Measurements from ENCODE around the gene KBTBD13.
"Not testable (repeated sequence)": the region's sequence is repeated elsewhere in the genome, so short reads cannot be mapped to it uniquely, and the experiment has no call there.

Gene KBTBD13

GRCh38 chr15:65089206-65089824 is 12.8 kb downstream of the KBTBD13 start:
- no peak for DNase-seq (ENCODE audit: low spot score)

DNA sequence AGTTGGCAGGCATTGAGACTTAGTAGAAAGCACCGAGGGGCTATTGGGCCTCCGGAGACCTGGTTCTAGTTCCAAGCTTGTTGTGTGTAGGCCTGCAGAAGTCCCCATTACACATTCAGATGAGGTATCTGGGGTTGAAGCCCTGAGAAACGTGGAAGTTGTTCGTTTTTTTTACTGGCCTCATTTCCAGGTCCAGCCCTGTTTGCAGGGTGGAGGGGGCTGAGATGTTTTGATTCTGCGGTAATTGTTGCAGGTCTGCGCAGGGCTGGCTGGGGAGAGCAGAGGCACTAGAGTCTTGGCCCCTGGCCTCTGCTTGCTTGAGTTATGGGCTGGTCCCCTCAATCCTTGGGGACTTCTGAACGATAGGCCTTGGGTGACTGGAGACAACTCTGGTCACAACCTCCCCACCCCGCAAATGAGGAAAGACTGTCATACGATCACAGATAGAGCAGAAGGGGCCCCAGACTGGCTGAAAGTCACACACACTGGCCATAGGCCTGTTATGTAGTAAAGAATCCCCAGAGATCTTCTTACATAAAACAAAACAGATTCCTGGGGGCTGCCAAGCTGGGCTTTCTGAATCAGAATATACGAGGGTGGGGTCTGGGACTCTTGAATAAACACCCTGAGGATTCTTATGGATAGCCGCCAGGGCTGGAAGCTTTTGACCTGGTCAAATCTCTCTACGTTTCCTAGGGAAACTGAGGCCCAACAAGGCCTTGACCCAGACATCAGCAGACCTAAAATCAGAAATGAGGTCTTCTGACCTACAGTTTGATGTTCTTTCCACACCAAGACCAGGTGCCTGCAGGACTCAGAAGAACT is 15.6 kb downstream of the KBTBD13 start:
- no peak for DNase-seq (ENCODE audit: low spot score)

DNA sequence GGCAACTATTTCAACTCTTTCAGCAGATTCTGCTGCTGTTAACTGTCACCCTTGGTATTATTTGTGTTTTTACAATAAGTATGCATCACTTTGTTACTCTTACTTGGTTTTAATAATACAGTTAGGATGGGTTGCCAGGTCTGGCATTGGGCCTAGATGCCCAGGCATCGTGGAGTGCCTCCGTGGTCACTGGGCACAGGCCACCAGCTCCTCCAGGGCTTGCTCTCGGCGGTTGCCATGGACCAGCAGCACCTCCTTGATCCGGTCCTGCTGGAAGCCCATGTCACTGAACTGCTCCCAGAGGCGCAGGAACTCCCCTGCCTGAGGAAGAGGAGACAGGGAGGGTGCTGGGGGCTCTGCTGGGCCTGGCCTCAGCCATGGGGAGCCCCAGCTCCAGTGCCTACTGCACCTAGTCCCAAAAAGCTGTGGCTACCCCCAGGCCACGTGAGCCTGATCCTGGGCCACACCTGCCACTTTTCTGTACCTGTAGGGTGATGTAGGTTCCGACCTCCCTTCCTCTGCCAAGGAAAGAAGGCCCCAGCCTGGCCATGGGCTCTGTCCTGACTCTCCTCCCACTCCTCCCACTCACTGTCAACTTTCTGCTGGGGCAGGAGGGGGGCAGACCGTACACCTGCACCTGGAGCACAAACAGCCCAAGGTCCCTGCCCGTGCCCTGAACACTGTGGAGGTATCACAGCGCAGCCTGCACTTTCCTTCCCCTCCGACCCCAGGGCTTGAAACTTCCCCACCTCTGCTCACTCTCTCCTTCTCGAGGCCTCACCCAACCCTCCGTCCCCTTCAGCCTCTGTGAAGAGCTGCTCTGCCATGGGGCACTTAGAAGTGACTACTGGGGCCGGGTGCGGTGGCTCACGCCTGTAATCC is 16.6 kb downstream of the KBTBD13 start:
- no peak for DNase-seq (ENCODE audit: low spot score)

- not testable (repeated sequence) for DNase-seq (ENCODE audit: low spot score)
Measured at GRCh38 chr15:65093793-65094170, 17.2 kb downstream of the KBTBD13 start.

DNA sequence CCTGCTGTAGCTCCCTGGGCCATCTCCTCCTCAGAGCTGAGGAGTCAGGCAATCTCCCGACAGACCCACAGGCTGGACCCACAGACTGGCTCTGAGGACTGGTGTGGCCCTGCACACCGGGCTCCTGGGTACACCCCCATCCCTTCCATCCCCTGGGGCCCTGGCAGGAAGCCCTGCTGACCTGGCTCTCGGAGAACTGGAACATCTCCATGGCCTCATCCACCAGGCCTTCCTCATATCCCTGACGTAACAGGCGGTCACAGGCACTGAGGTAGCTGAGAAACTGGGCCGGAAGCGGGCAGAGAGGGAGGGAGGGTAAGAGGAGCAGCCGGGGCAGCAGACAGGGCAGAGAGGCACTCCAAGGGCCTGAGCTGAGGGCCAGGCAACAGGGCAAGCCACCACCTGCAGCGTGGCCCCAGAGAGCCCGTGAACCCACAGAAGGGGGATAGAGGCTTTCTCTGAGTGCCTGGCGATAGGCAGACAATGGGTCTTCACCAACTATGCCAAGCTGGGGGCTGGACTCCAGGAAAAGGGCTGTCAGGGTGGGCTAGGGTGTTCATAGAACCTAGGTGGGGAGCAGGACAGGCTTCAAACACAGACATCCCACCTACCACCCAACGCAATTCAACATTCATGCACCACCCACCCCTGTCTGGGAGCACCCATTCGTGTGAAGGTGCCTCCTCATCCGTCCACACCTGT is 17.9 kb downstream of the KBTBD13 start:
- DNase-seq (ENCODE audit: low spot score): no peak

DNA sequence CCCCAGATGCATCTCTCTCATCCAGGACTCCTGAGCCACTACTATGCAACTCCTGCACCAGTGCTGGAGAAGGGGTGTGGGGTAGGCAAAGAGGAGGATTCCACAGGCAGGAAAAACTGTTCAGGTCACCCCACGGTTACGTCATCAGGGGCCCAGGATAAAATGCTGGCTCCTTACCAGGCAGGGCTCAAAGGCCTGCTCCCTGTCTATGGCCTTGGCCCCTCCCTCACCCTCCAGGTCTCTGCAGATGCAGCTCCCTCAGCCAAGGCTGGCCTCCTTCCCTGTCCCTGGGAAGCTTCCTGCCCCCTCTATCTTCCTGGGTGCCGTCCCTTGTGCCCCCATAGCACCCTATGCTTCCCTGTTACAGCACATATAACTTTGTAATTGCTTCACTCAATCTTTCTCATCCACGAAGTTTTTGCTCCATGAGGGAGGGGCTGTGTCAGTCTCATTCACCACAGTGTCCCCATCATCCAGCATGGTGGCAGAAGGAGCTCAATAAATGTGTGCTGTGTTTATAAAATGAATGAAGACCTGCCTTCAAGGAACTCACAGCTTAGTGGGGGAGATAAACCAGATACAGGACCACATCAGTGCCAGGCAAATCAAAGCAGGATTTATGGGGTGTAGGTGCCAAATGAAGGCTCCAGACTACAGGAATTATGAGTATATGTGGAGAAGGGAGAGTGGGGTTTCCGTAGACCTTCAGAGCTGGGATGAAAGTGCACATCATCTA is 18.6 kb downstream of the KBTBD13 start:
- no peak for DNase-seq (ENCODE audit: low spot score)

GRCh38 chr15:65095747-65096104 is 19.2 kb downstream of the KBTBD13 start:
- DNase-seq (ENCODE audit: low spot score): no peak

GRCh38 chr15:65096481-65097385 is 20.2 kb downstream of the KBTBD13 start:
- no peak for DNase-seq (ENCODE audit: low spot score)

- no peak for DNase-seq (ENCODE audit: low spot score)
Measured at GRCh38 chr15:65097651-65098263, 21.2 kb downstream of the KBTBD13 start.

GRCh38 chr15:65099336-65099735 is 22.8 kb downstream of the KBTBD13 start:
- DNase-seq (ENCODE audit: low spot score): no peak

DNA sequence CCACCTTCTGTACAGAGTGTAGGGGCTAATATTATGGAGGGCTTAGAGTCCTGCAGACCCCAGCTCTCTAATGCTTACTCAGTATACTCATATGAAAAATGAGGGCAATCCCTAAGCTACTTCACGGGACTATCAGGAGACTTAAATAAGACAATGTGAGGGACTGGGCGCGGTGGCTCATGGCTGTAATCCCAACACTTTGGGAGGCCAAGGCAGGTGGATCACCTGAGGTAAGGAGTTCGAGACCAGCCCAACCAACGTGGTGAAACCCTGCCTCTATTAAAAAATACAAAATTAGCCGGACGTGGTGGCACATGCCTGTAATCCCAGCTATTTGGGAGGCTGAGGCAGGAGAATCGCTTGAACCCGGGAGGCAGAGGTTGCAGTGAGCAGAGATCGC is 23.3 kb downstream of the KBTBD13 start:
- not testable (repeated sequence) for DNase-seq (ENCODE audit: low spot score)

- no peak for DNase-seq (ENCODE audit: low spot score)
Measured at GRCh38 chr15:65100442-65100841, 23.9 kb downstream of the KBTBD13 start.

DNA sequence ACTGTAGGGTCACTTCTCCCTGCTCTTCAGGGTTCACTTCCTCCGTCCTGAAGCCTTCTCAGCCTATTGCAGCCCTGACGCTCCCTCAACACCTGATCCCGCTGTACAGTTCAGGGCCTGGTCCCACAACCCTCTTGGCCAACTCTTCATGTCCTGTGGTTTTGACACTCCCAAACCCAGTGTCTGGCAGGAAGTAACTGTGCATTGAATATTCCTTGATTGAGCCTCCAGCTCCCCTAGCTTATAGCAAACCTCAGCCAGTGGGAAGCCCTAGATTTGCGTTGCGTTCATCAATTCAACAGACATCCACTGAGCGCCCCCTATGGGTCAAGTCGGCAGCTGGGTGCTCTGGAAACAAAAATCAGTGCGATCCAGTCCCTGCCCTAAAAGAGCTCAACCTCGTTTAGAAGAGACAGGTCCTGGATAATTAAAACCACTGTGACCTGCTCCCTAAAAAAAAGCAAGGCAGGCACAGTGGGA is 24.9 kb downstream of the KBTBD13 start:
- DNase-seq (ENCODE audit: low spot score): peak; percentile 42

DNA sequence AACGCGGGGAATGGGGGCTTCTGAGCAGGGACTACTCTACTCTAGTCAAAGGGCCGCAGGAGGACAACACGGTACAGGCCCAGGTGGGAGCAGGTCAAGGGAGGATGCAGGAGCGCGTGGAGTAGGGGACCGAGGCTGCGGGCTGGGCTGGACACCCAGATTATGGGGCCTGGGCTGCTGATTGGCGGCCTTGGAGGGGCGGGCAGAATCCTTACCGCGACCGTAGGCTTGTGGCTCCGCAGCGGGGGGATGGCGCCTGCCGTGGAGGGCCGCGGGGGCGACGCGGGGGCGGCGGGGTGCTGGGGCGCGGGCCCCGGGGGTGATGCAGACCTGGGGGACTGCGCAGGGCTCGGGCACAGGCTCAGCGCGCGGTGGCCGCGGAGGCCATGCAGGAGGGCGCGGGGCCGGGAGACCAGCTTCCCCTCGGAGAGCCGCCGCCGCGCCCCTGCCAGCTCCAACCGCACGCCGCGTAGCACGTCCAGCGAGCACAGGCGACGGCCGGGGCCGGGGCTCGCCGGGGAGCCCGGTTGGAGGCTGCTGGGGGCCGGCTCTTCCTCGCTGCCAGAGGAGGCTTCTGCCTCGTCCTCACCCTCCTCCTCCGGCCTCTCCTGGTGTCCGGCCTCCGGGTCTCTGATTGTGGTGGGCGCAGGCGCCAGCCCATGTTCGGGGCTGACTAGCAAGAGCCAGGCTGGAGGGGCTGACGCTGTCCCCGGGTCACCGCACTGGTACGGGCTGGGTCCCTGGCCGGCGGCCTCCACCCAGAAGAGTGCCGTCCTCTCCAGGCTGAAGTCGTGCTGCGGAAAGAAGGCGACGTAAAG is 25.6 kb downstream of the KBTBD13 start:
- no peak for DNase-seq (ENCODE audit: low spot score)

DNA sequence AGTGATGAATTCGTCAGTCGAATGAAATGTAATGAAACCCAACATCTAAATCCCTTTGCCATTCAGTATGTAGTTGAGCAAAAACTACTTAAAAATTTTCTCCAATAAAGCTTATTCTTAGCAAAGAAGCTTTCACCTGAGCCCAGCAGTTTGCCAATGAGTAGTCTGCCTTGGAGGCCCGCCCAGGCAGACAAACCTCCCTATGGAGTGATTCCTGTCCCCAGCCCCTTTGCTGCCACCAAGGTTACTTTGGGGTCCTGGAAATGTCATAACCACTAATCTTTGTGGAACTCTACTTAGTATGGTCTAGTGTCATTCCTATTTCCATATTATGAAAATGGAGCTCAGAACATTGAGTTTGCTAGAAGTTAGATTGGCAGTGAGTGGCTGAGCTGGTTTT is 26.4 kb downstream of the KBTBD13 start:
- no peak for DNase-seq (ENCODE audit: low spot score)

- no peak for DNase-seq (ENCODE audit: low spot score)
Measured at GRCh38 chr15:65105038-65105437, 28.5 kb downstream of the KBTBD13 start.

DNA sequence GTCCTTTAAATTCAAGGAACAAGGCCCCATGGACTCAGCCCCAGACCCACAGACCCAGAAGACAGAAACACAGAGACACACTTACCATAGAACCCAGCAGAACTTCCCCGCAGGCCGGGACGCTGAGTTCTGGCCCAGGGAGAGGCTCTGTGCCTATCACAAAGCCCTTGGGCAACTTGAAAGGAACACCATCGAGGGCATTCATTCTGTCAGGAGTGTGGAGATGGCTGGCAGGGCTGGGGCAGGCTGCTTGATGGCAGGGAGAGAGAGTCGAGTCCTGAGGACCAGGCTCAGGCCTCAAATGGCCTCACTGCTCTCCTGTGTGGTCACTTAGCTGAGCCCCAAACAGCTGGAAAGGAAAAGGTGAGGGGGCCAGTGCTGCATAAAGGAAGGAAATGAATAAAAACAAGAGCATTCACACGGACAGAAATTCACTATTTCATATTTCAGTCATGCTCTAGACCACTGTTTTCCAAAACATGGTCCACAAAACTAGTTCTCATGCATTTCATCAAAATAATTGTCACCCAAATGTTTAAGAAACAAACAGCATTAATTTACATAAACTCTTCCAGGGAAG is 29.6 kb downstream of the KBTBD13 start:
- no peak for DNase-seq (ENCODE audit: low spot score)

DNA sequence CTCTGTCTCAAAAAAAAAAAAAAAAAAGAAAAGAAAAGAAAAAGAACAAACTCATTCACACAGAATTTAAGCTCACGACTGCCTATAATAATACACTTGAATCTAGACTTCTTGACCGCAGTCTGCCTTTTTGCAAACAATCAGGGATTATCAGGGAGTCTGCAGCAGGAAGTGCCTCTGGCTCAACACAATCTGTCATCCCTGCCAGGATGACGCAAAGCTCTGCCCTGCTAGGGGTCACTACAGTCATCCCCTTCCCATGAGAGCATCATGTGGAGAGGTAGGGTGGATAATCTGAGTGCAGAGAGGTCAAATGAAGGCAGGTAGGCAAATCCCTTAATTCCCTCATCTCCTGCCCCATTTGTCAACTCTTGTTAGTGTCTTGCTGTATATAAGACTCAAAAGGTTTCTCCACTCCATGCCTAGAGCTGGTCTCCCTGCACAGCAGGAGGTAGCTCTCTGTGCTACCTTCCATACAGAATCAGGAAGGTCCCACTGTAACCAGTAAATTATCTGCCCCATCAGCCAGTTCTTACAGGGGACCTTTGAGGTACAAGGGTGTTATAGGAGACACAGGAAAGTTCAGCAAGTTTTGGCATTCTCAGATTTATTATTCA is 34.2 kb downstream of the KBTBD13 start:
- DNase-seq (ENCODE audit: low spot score): no peak

Measured in germinal center (tissue), 1 donor.